ENCODE measurements around the gene EPHB1. TPM values are rescaled to one million over a fixed set of nuclear protein-coding genes. Genes with fewer than 3 reads are reported as not detected.
"Not testable (repeated sequence)": the region's sequence is repeated elsewhere in the genome, so short reads cannot be mapped to it uniquely, and the experiment has no call there.

EPHB1 gene
- total RNA-seq, 1 experiment from 2014 or later = 2.5 TPM

- Histone ChIP-seq H3K36me3 (no peaks in the 10 kb centered on the region), H3K27ac (no peak overlapping the region), H3K4me3 (no peak overlapping the region), H3K4me1 (no peaks in the 10 kb centered on the region), H3K9me3 (replicated peaks) (no peaks in the 10 kb centered on the region), H3K27me3 (no peaks in the 10 kb centered on the region)
- no peak for DNase-seq
Measured at GRCh38 chr3:135099734-135100355, 304.8 kb downstream of the EPHB1 start.

DNA sequence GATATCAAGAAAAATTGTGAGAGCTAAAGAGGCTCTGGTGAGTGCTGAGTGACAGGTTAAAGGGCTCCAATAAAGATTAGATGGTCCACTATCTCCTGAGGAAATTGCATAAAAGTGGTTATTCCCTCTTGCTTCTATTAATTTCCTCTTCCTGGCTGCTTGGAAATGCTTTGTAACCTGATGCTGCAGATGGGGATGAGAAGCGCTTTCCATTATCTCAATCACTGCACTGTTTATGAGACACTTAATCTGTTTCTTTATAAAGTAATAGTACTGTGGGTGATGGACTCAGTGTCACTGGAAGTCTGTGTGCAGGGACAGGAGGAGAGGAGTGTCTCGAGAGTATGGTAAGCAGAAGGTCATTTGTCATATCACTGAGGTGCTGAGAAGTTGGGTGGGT, 305.3 kb downstream of the EPHB1 start:
- no peak overlapping the region for H3K4me3 ChIP-seq
- no peaks in the 10 kb centered on the region for H3K27me3 ChIP-seq
- H3K36me3 ChIP-seq = no peaks in the 10 kb centered on the region
- no peak for DNase-seq
- H3K9me3 ChIP-seq (replicated peaks) = no peaks in the 10 kb centered on the region
- H3K4me1 ChIP-seq = no peaks in the 10 kb centered on the region
- H3K27ac ChIP-seq = no peak overlapping the region

GRCh38 chr3:135103917-135104316, 308.9 kb downstream of the EPHB1 start:
- H3K4me1 ChIP-seq = no peaks in the 10 kb centered on the region
- no peak for DNase-seq
- H3K27ac ChIP-seq = no peak overlapping the region
- H3K4me3 ChIP-seq = no peak overlapping the region
- H3K27me3 ChIP-seq = no peaks in the 10 kb centered on the region
- H3K9me3 ChIP-seq (replicated peaks) = no peaks in the 10 kb centered on the region
- no peaks in the 10 kb centered on the region for H3K36me3 ChIP-seq

GRCh38 chr3:135106445-135106844, 311.4 kb downstream of the EPHB1 start:
- Histone ChIP-seq H3K27ac (no peak overlapping the region), H3K36me3 (no peaks in the 10 kb centered on the region), H3K27me3 (no peaks in the 10 kb centered on the region), H3K9me3 (replicated peaks) (no peaks in the 10 kb centered on the region), H3K4me3 (no peak overlapping the region), H3K4me1 (no peaks in the 10 kb centered on the region)
- peak; percentile 49 to 75 for DNase-seq

GRCh38 chr3:135107043-135107442, 312.0 kb downstream of the EPHB1 start:
- no peaks in the 10 kb centered on the region for H3K9me3 ChIP-seq (replicated peaks)
- H3K27ac ChIP-seq = no peak overlapping the region
- no peaks in the 10 kb centered on the region for H3K4me1 ChIP-seq
- no peak overlapping the region for H3K4me3 ChIP-seq
- H3K27me3 ChIP-seq = no peaks in the 10 kb centered on the region
- no peaks in the 10 kb centered on the region for H3K36me3 ChIP-seq
- DNase-seq = no peak

- Histone ChIP-seq H3K4me1 (no peaks in the 10 kb centered on the region), H3K27me3 (no peaks in the 10 kb centered on the region), H3K36me3 (no peaks in the 10 kb centered on the region)
Measured at GRCh38 chr3:135109681-135110080, 314.6 kb downstream of the EPHB1 start.

GRCh38 chr3:135114551-135114950, 319.5 kb downstream of the EPHB1 start:
- not testable (repeated sequence) for H3K9me3 ChIP-seq (replicated peaks); H3K27me3 ChIP-seq

More at GRCh38 chr3:135109681-135110080, 314.6 kb downstream of the EPHB1 start:
- Histone ChIP-seq H3K9me3 (replicated peaks) (no peaks in the 10 kb centered on the region), H3K27ac (no peak overlapping the region), H3K4me3 (no peak overlapping the region)
- DNase-seq = no peak

GRCh38 chr3:135117977-135118376, 322.9 kb downstream of the EPHB1 start:
- H3K36me3 ChIP-seq = no peaks in the 10 kb centered on the region
- no peak overlapping the region for H3K27ac ChIP-seq
- H3K9me3 ChIP-seq (replicated peaks) = no peaks in the 10 kb centered on the region
- no peaks in the 10 kb centered on the region for H3K27me3 ChIP-seq
- no peaks in the 10 kb centered on the region for H3K4me1 ChIP-seq
- no peak overlapping the region for H3K4me3 ChIP-seq
- no peak for DNase-seq

More at GRCh38 chr3:135114551-135114950, 319.5 kb downstream of the EPHB1 start:
- H3K4me3 ChIP-seq, DNase-seq, H3K4me1 ChIP-seq, H3K36me3 ChIP-seq, H3K27ac ChIP-seq: not testable (repeated sequence)

- no peaks in the 10 kb centered on the region for H3K36me3 ChIP-seq
- H3K27ac ChIP-seq = no peak overlapping the region
- no peak for DNase-seq
- H3K4me3 ChIP-seq = no peak overlapping the region
- H3K27me3 ChIP-seq = no peaks in the 10 kb centered on the region
- H3K9me3 ChIP-seq (replicated peaks) = no peaks in the 10 kb centered on the region
- no peaks in the 10 kb centered on the region for H3K4me1 ChIP-seq
Measured at GRCh38 chr3:135118792-135119191, 323.7 kb downstream of the EPHB1 start.

DNA sequence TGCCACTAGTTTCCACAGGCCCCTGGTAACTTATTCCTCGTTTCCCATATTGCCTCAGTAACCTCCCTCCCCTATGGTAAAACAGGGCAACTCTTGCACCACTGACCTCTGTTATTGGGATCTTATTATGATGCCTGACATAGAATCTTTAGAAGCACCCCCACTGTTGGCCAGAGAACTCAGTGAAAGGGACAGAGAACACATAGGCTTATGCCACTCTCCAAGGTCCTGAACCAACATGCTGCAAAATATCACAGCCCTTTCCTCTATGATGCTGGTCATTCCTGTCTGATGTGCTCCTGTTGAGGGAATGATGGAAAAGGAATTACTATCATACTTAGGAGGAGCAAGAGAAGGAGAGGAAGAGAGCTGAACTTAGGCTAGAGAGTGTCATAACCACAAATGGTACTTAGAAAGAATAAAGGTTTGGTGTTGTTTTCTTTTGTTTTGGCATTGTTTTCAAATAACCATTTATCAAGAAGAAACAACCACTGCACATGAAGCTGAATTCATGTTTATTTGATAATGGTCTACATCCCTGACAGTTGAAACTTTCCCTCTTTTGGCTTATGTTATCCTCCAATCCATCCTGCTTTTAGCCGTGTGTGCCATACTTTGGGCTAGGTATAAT, 330.2 kb downstream of the EPHB1 start:
- Histone ChIP-seq H3K27ac (no peak overlapping the region), H3K9me3 (replicated peaks) (no peaks in the 10 kb centered on the region), H3K4me1 (no peaks in the 10 kb centered on the region), H3K27me3 (no peaks in the 10 kb centered on the region), H3K36me3 (no peaks in the 10 kb centered on the region), H3K4me3 (no peak overlapping the region)
- DNase-seq = peak; percentile 30 to 73

GRCh38 chr3:135127946-135128470, 332.9 kb downstream of the EPHB1 start:
- Histone ChIP-seq H3K4me1 (no peaks in the 10 kb centered on the region), H3K27ac (no peak overlapping the region), H3K4me3 (no peak overlapping the region), H3K9me3 (replicated peaks) (no peaks in the 10 kb centered on the region), H3K36me3 (no peaks in the 10 kb centered on the region), H3K27me3 (no peaks in the 10 kb centered on the region)
- no peak for DNase-seq

GRCh38 chr3:135128818-135129217, 333.8 kb downstream of the EPHB1 start:
- Histone ChIP-seq H3K4me1 (no peaks in the 10 kb centered on the region), H3K4me3 (no peak overlapping the region), H3K27ac (no peak overlapping the region), H3K27me3 (no peaks in the 10 kb centered on the region), H3K9me3 (replicated peaks) (no peaks in the 10 kb centered on the region), H3K36me3 (no peaks in the 10 kb centered on the region)
- DNase-seq = no peak

- no peaks in the 10 kb centered on the region for H3K9me3 ChIP-seq (replicated peaks)
- no peaks in the 10 kb centered on the region for H3K4me1 ChIP-seq
- H3K27me3 ChIP-seq = no peaks in the 10 kb centered on the region
- DNase-seq = no peak
- no peak overlapping the region for H3K27ac ChIP-seq
- H3K36me3 ChIP-seq = no peaks in the 10 kb centered on the region
- H3K4me3 ChIP-seq = no peak overlapping the region
Measured at GRCh38 chr3:135131290-135131689, 336.2 kb downstream of the EPHB1 start.

DNA sequence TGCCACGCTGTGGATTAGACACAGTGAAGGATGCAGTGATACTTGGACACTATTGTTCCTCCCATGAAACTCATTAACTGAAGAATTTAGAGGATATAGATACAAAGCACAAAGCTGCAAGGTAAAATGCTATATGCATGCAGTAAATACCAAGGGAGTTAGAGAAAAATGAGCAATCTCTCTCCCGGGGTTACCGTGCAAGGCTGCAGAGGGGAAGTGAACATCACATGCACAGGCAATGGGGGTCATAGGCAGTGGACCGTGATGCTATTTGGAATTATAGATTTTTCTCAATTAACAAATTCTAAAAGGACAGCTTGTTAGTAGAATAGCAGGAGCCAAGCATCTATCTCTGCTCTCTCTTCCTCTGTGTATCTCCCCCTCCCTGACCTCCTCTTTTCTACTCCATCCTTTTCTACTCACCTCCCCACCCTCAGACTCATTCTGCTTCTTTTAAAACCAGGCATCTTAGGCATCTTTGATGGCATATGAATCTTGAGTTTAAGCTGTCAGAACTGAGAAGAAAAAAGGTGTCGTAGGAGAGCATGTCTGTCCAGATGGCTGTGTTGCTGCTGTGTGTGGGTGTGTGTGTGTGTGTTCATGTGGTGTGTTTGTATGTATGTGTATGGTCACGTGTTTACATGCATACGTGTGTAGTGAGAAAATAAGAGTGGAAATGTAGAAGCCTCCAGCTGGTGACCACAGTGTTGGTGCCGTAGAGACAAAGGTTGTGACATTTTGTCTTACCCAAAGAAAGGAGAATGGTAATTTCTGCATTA, 339.0 kb downstream of the EPHB1 start:
- Histone ChIP-seq H3K9me3 (replicated peaks) (no peaks in the 10 kb centered on the region), H3K36me3 (no peaks in the 10 kb centered on the region), H3K4me3 (no peak overlapping the region)

DNA sequence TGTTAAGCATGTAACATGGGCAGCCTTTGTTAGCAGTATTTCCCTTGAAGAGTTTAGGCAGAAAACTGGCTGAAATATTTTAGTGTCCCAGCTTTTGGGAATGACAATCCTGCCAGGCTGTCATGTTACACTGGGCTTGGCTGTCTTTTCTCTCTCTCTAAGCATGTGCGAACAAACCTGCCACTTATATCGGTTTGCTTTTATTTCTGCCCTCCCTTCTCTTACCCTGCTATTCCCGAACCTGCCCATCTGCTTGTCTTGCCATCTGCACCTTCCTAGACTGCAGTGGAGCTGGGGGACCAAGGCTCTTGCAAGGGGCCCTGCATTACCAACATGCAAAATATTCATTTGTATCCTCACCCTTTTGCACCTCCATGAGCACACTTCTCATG, 339.6 kb downstream of the EPHB1 start:
- H3K36me3 ChIP-seq = no peaks in the 10 kb centered on the region
- H3K4me1 ChIP-seq = no peaks in the 10 kb centered on the region
- H3K9me3 ChIP-seq (replicated peaks) = no peaks in the 10 kb centered on the region
- no peaks in the 10 kb centered on the region for H3K27me3 ChIP-seq
- no peak for DNase-seq
- H3K4me3 ChIP-seq = no peak overlapping the region
- H3K27ac ChIP-seq = no peak overlapping the region

More for the DNA sequence above, 339.0 kb downstream of the EPHB1 start:
- no peak for DNase-seq
- H3K27ac ChIP-seq = no peak overlapping the region
- H3K27me3 ChIP-seq = no peaks in the 10 kb centered on the region
- H3K4me1 ChIP-seq = no peaks in the 10 kb centered on the region

Data from SJCRH30 (cell line).